ENCODE measurements around the gene GP2.

GP2 gene

GRCh38 chr16:20311548-20311947, 15.8 kb downstream of the GP2 start:
- DNase-seq (ENCODE audit: extremely low read depth, low read depth) = no peak
- no peak for TF ChIP-seq CTCF (IDR thresholded peaks at IDR 0.05; ENCODE audit: low read depth, low read length)

DNA sequence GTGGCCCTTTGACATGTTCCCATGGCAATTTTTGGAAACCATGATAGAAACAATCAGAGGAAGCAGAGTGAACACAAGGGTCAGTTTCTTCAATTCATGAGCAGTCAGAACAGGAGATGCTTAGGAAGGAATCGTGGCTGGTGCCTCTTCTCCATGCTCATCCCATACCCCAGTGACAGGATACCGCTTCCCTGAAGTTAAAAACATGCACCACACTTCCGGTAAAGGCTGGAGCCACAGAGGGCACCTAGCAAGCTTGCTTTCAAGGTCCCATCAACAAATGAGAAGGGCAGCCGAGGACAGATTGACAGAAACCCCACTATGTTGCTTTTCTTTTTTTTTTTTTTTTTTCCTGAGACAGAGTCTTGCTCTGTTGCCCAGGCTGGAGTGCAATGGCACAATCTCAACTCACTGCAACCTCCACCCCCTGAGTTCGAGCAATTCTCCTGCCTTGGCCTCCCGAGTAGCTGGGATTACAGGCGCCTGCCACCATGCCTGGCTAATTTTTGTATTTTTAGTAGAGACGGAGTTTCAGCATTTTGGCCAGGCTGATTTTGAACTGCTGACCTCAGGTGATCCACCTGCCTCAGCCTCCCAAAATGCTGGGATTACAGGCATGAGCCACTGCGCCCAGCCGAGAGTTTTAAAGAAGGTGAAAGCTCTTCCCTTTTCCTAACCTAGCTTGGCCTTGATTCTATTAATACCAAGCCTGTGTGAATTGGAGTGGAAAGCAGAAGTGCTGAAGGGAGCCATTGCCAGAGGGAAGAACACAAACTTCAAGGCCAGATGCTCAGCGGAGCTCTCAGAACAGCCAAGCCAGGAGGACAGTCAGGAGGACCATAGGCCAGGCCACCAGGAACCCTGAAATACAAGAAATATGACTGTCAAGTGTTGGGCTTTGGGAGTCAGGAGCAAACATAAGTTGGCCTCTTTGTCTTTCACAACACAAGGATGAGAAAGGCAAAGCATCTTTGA, 16.6 kb downstream of the GP2 start:
- no peak for TF ChIP-seq CTCF (IDR thresholded peaks at IDR 0.05; ENCODE audit: low read depth, low read length)
- DNase-seq (ENCODE audit: extremely low read depth, low read depth) = no peak

GRCh38 chr16:20309786-20310185, 17.5 kb downstream of the GP2 start:
- no peak for DNase-seq (ENCODE audit: extremely low read depth, low read depth)
- TF ChIP-seq CTCF (IDR thresholded peaks at IDR 0.05; ENCODE audit: low read depth, low read length) = no peak

GRCh38 chr16:20308801-20309590, 18.3 kb downstream of the GP2 start:
- TF ChIP-seq CTCF (IDR thresholded peaks at IDR 0.05; ENCODE audit: low read depth, low read length) = no peak

DNA sequence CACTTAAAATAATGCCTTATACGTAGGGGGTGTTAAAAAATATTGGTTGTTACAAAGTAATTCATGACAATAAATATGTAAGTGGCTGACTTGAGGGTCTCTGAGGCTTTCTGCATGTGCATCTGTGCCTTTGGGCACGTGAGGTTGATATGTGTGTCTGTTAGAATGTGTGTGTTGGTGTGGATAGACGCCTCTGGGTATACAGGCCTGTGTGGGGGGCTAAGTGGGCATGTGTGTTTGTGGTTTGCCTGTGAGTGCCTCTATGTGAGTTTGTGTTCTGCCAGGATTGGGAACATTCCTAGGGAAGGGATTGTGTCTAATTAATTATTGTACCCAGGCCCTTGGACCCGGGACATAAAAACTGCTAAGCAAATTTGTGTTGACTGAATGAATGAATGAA, 19.0 kb downstream of the GP2 start:
- DNase-seq (ENCODE audit: extremely low read depth, low read depth) = no peak
- TF ChIP-seq CTCF (IDR thresholded peaks at IDR 0.05; ENCODE audit: low read depth, low read length) = no peak

More at GRCh38 chr16:20308801-20309590, 18.3 kb downstream of the GP2 start:
- DNase-seq (ENCODE audit: extremely low read depth, low read depth) = no peak

GRCh38 chr16:20307791-20308190, 19.5 kb downstream of the GP2 start:
- no peak for DNase-seq (ENCODE audit: extremely low read depth, low read depth)
- TF ChIP-seq CTCF (IDR thresholded peaks at IDR 0.05; ENCODE audit: low read depth, low read length) = no peak

DNA sequence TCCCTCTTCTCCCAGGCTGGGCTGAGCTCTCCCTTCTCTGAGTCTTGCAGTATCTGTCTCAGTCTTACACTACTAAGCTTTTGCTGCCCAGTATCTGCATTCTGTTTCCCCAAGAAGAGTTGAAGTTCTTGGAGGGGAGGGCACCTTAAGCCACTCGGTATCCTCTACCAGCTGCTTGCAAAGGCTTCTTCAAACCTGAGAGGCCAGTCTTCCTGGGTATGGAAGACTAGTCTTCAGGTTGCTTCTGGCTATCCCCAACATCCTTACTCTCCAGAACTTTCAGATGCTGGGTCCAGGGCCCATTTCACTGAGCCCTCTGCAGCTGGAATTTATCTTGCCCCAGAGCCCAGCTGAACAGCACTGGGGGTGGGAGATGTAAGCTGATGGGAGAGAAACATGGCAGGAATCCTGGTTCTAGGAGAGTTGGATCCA, 20.1 kb downstream of the GP2 start:
- no peak for TF ChIP-seq CTCF (IDR thresholded peaks at IDR 0.05; ENCODE audit: low read depth, low read length)
- no peak for DNase-seq (ENCODE audit: extremely low read depth, low read depth)

Measured in AG09319 (cell line).